ENCODE measurements around the gene SLC38A2.
"Not testable (repeated sequence)": the region's sequence is repeated elsewhere in the genome, so short reads cannot be mapped to it uniquely, and the experiment has no call there.

Gene SLC38A2

DNA sequence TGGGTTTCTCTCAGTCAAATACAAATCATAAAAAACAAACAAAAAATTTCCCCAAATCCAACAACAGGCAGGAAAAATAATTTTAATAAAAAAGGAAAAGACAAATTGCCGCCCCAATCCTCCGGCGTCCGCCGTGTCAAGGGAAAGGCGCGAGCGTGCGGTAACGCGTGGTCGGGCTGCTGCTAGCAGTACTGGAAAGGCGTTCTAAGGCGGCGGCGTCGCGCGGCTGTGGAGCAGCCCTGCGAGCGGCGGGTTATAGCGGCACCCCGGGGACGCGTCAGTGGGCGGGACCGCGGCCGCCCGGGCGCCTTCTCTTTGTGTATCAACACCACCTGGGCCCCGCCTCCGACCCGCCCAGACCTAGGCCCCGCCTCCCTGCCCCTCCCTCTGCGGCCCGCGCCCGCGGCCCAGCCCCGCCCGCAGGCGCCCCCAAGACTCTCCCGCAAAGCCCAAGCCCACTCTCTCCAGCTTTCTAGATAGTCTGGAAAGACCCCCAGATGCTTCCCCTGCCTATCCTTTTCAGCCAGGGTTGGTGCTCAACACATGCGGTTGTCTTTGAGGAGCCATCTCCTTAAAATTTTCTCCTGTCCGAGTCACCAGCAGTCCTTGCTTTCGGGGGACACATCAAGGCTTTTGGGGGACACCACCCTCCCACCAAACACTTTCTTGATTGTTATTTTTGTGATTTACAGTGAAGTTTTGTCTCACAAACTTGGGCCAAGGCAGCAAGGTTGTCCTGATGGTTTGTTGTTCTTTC, at the start of gene SLC38A2:
Gene SLC38A2, minus strand, starts transcription at position 230 of the 757 bp plus-strand sequence. CDS start 1,480 bp downstream, outside the sequence.
- peak; percentile 96 to 98 for DNase-seq

DNA sequence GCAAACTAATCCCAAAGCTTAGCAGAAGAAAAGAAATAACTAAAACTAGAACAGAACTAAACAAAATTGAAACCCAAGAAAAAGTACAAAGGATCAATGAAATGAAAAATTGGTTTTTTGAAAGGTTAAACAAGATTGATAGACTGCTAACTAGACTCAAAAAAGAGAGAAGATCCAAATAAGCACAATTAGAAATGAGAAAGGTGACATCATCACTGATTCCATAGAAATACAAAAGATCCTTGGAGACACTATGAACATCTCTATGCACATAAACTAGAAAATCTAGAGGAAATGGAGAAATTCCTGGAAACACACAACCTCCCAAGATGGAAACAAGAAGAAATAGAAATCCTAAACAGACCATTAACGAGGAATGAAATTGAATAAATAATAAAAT, 47.1 kb upstream of the SLC38A2 start:
- no peak for DNase-seq

DNA sequence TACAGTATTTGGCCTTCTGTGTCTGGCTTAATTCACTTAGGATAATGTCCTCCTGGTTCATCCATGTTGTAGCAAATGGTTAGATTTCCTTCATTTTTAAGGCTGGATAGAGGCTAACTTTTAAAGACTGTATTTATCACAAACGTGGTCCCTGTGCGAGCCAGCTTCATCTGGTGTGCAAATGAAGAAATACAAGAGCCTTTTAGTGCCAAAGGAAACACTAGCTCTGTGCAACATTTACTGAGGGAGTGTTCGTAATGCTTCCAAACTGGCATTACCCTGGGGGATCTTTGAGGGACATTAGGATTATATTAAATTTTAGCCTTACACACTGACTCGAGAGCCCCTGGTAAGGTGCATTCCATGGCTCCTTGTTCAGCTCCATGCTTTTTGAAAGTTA, 43.0 kb upstream of the SLC38A2 start:
- DNase-seq = no peak

DNA sequence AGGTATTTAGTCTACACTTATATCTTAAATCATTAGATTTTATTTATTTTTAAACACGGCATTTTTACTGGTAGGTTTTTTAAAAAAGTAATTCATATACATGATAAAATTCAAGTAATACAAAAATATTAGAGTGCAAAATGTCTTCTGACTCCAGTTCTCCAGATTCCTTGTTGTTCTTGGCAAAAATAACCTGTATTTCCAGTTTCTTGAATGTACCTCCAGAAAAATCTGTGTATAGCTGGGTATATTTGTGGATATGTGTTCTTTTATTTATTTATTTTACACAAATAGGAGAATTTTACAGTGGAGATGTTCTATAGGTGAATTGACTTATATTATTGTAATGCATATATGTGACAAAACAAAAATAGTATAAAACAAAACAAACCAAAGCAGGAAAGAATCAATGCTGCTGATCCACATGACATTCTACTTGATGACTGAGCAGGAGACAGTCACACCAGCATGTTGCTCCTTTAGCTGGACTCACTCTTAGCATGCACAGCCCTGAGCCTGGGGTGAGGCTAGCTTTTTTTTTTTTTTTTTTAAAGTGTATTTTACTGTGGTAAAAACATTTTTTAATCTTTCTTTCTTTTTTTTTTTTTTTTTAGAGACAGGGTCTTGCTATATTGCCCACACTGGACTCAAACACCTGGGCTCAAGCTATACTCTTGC, 42.2 kb upstream of the SLC38A2 start:
- no peak for DNase-seq

DNA sequence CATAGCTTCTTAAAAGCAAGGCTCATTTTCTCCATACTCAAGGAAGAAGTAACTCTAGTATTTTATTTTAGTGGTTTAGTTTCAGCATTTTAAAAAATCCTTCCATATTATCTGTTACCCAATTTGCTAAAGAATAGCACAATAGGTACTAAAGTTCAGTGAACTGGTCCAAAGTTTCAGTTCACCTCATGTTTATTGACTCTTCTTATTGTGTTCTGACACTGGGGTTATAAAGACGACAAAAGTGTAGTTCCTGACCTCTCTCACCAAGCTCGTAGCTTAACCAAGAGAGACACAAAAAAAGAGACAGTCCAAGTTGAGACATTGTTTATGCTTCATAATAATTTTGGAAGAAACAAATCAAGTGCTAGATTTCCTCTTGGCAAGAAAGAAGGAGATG, 40.8 kb upstream of the SLC38A2 start:
- no peak for DNase-seq

DNA sequence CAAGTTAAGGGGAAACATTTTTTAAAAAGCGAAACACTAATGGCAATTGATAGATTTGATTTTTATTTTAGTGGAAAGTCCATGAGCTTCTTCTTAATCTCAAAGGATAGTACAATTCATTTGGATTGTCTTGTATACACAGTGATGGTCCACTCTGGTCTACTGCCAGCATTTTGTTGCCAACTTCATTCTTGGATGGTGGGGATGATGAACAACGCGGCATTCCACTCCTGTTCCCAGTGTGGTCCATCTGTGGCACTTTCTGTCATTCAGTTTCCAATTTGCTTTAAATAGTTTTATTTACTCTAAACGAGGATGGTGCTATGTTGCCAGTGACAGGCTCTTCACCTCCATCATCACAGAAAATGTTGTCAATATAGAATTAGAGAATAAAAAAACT, 40.3 kb upstream of the SLC38A2 start:
- DNase-seq = no peak

DNA sequence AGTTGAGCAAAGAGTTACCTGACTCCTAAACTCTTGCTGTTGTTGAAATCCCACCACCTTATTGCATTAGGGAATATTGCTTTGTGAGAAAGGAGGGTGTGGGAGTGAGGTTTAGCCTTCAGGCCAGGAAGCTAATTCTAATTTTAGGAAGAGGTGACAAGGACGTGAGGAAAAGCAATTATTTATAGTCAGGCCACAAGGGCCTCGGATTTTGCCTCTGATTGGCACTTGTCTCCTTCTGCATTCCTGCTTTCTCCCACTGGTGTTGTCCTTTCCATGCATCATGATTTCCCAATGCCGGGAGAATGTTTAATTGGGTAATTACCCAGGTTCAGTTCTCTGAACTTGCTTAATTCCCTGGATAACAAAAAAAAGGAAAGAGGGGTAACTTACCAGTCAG, 37.9 kb upstream of the SLC38A2 start:
- DNase-seq = no peak

DNA sequence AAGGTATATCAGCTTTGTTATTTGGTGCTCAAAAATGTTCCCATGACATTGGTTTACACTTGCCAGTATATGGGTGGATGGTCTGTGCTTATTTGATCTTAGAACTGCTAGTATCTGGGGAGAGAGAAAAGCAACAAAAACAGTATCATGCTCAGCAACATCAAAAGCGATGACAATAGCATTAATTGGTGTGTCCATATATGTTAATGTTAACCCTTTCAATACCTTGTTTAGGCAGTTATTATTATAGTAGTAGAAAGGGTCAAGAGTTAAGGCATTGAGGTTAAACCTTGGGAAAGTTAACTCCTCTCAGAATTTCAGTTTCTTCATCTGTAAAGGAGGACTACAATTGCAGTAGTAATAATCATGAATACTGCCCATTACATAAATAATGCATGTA, 37.4 kb upstream of the SLC38A2 start:
- DNase-seq = no peak

DNA sequence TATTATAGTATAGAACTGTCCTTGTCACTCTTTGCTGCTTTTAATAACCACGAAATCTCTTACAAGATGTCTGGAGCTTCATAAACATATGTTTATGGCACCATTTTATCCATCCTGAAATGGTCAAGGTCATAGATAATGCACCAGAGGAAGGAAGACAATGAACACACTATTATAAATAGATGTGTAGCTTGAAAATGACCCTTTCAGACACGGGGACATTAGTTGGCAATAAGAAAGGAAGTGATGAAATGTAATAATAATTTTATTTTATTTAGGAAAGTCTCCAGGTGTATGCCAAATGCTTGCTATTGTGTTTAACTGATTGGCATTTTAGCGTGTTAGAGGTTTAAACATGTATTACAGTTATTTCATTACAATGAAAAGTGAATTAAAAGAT, 36.8 kb upstream of the SLC38A2 start:
- DNase-seq = no peak

DNA sequence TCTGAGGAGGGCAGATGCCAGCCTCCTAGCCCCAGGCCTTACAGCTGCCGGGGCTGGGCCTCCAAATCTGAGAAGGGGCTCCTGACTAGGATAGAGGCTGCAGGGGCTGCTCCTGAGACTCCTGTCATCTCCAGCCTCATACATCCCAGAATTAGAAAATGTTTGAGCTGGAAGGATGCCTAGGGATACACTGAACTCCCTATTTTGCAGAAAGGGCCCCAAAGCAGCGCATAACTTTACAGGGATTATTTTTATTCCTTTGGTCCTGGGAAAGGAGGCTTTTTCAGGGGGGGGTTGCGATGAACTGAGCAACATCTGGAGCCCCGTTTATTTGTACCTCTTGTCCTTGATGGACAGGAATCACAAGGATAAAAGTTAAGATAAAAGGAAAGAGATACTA, 35.9 kb upstream of the SLC38A2 start:
- no peak for DNase-seq

DNA sequence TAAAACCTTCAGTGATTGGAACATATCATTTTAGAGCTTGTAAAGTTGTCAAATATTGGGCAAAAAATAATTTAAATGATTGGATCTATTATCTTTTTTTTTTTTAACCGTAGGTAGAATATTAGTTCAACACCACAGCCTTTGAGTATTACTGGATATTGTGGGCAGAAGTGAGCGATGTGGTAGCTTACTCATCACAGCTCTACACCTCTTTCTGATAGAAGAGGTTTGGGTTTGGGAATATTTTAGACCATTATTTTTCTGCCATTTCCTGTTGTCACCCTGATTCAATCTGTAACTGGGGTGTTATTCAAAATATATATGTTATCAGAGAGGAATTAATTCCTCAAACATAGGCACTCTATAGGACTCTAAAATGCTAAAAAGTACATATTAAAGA, 34.8 kb upstream of the SLC38A2 start:
- DNase-seq = no peak

DNA sequence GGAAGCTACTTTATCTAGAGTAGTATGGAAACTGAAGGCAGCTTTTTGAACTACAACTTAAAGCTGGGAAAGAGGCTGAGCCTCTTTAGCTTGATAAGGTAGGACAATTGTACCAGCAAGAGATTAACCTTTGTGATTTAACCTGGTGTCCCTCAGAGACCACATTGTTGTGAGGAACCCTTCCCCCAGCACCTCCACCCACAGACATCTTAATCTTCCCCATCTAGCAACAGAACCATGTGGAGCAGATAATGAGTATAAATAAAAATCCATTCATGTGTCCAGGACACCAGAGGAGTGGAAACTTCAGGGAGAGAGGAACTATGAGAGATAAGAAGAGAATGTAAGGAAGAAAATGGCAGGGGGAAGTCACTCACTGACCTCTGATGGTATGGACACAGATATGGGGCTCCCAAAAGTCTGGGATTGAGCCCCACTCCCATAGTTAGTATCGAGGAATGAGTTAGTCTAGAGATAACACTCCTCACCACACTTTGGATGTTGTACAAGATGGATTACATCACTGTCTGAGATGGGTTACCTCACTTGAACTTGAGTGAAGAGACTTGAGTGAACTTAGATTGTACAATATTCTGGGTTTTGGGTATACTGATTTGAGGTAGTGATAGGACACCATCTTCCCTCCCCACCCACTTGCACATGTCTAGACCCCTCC, 33.9 kb upstream of the SLC38A2 start:
- no peak for DNase-seq

DNA sequence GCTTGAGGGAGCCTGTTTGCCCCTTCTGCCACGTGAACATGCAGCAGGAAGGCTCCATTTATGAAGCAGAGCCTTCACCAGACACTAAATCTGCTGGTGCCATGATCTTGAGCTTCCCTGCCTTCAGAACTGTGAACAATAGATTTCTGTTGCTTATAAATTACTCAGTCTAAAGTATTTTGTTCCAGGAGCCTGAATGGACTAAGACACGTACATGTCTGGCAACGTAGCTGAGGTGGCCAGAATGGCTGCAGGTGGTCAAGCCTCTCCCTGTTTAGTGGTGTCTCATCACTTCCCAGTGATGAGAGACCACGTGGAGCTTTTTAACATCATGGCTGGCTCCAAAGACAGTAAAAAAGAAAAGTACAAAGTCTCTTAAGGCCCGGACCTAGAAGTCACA, 32.2 kb upstream of the SLC38A2 start:
- no peak for DNase-seq

DNA sequence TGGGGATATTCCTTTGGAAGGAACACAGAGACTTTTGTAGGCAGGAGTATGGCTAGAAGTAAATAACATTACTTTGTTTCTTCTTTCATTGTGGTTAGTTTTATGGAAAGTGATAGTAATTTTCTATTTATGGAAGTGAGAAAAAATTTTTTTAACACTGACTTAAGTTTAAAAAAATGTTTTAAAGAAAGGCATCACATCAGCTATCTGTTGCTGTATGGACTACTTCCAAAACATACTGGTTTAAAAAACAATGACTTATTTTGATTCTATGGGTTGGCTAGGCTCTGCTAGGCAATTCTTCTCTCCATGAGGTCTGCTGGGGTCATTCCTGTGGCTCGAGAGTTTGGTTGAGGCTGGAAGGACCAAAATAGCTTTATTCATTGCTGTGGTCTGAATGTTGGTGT, 31.7 kb upstream of the SLC38A2 start:
- no peak for DNase-seq

DNA sequence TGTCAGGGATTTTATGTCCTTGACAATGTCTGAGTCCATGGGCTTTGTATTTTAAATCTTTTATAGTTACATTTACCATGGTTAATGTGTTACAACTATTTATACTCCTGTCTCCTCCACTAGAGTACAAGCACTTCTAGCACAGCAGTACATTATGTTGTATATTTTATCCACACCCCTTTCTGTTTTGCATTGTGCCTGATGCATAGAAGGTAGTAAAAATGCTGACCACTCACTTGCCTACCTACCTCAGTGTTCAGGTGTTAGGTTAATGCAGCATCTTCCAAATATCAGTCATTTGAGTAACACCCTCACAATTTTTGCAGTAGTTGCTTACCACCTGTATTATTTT, 31.1 kb upstream of the SLC38A2 start:
- no peak for DNase-seq

DNA sequence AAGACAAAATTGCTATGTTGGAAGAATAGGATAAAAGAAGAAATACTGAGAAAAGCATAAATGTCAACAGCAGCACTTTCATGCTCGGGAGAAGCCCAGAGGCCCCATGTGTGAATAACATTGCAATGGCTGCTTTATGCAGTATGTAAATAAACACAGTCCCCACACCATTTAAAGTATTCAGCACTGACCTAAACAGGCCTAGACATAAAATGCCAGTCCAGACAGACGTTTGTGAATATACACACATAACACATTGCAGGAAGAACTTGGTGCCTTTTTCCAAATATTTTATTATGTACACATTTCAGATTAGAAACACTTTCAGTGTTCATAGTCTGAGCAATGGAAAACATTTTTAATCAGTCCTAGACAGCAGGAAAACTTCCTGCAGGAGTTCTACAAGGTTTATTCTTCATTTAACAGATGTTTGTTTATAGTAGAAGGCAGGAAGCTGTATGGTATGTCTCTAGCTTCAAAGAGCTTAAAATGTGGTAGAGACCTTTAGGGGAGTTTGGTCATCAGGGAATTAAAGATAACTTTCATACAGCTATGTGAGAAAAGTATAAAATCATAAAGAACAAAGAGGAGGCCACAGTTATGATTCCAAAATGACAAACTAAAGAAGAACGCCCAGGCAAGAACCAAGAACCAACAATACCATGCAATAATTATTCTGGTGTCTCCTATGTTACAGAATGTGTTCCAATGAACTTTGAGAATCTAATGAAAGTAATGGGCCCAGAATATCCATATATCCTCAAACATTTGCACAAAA, 30.6 kb upstream of the SLC38A2 start:
- DNase-seq = no peak

DNA sequence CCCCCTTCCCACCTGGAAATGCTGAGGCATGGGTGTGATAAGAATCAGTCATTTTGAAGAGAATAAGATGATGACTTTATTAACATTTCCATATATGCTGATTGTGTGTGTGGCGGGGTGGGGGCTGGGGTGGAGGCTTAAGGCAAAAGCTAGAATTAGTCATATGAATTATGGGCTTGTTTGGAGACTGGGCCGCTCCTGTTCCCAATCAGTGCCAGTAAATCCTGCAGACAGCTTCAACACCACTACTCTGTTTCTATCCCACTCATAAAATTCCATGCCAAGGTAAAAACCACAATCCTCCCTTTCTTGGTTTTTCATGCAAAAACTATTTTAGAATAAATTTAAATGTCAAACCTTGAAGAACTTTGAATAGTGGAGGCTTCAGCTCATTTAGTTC, 29.9 kb upstream of the SLC38A2 start:
- no peak for DNase-seq

DNA sequence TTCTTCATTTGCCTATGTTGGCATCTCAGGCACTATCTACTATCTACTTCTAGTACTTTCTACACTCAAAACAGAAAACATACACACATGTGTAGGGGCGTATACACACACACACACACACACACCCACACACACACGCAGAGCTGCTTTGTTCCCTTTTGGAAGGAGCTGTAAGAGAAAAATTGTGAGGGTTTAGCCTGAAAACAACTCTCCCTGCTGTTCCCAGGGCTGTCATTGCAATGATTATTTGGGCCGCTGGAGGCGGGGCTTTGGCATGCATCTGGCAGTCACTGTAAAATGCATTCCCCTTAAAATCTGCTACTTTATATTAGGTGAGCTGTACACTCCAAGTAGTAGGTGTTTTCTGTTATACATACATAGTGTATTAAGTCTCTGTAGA, 29.1 kb upstream of the SLC38A2 start:
- DNase-seq = no peak

DNA sequence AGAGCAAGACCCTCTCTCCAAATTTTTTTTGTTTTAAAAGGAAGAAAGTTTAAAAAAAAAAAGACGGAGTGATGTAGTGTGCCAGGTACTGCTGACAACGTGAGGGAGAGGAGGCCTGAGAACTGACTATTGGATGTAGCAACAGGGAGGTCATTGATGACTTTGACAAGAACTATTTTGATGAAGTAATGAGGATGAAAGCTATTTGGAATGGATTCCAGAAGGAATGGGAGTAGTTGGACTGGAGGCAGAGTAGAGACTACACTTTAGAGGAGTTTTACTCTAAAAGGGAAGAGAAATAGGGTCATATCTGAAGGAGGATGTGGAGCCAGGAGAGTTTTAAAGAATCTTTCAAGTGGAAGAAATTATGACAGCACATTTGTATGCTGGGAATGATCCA, 27.8 kb upstream of the SLC38A2 start:
- no peak for DNase-seq

DNA sequence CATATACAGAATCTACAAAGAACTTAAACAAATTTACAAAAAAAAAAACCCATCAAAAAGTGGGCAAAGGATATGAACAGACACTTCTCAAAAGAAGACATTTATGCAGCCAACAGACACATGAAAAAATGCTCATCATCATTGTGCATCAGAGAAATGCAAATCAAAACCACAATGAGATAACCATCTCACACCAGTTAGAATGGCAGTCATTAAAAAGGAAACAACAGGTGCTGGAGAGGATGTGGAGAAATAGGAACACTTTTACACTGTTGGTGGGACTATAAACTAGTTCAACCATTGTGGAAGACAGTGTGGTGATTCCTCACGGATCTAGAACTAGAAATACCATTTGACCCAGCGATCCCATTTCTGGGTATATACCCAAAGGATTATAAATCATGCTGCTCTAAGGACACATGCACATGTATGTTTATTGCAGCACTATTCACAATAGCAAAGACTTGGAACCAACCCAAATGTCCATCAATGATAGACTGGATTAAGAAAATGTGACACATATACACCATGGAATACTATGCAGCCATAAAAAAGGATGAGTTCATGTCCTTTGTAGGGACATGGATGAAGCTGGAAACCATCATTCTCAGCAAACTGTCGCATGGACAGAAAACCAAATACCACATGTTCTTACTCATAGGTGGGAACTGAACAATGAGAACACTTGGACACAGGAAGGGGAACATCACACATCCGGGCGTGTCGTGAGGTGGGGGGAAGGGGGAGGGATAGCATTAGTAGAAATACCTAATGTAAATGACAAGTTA, 27.1 kb upstream of the SLC38A2 start:
- not testable (repeated sequence) for DNase-seq

DNA sequence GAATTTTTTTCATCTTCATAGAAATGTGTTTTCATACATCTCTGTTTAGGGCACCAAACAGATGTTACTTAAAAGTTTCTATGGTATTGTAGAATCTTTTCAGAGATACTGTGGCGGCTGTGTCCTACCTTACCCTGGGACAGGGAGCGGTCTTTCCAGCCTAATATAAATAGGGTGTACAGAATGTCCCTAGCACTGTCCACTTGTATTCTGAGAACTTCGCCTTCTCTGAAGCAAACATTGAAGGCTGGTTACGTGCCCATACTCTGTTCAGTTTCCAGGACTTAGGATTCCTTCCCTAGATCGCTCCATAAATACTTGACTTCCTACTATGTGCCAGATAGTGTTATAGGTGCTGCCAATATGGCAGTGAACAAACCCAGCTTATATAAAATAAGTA, 24.3 kb upstream of the SLC38A2 start:
- no peak for DNase-seq

DNA sequence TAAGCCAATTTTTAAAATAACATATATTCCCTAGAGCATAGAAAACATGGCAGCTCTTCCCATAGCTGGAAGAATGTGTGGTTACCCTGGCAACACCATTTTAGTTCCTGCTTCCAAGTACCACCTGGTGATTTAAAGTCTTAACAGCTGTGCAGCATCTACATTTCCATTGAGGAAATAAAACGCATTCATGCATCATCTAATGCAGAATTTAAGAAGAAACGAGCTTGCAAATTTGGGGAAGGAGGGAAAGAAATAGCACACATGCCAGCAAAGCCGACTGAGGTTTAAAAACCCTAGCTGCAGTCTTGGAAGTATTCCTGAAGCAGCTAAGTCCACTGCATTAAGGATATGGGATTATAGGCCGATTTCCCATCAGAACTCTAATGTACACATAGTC, 22.8 kb upstream of the SLC38A2 start:
- no peak for DNase-seq

DNA sequence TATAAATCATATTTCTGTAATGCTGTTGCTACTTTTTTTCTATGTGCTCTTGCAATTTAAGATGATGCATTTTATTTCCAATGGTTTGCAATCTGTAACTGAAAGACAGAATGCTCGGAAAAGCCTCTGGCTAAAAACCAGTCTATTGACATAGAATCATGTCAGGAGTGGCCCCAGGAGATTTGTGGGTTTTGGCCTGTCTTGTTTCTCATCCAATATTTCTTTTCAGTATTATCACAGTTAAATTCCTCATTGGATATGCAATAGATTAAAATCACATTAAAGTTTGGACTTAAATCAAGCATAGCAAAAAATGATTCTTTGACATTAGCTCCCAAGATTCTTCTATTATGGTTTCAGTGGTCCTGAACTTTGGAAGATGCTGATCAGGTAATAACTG, 19.1 kb upstream of the SLC38A2 start:
- DNase-seq = no peak

Data from stimulated activated CD4-positive, alpha-beta T cell treated with anti-CD3 and anti-CD28 coated beads, Interleukin-4, amount 100 ng/mL, for 4 hours (primary cell).